Stomach (tissue), 4 donors: ENCODE measurements around the gene CSF3.

ENCODE experiments used
- EP300 ChIP-seq: sonication (generic); formaldehyde crosslinking; IDR thresholded peaks from one replicate; pipeline ENCODE4 v1.6.1; 2017; ENCODE audit warnings: antibody characterized with exemption
- TF ChIP-seq, protein P1 (sequence below), 7 experiments: fragments of 450-650 bp in 4 of 7; fragments of 200-600 bp in 3 of 7; sonication (generic) in 3 of 7; IDR thresholded peaks; one replicate each; pipeline ENCODE4 v1.5.1; 2016 to 2019; ENCODE audit warnings: antibody characterized with exemption in 7 of 7, control low read depth in 2 of 7, mild to moderate bottlenecking in 1 of 7

DNA sequence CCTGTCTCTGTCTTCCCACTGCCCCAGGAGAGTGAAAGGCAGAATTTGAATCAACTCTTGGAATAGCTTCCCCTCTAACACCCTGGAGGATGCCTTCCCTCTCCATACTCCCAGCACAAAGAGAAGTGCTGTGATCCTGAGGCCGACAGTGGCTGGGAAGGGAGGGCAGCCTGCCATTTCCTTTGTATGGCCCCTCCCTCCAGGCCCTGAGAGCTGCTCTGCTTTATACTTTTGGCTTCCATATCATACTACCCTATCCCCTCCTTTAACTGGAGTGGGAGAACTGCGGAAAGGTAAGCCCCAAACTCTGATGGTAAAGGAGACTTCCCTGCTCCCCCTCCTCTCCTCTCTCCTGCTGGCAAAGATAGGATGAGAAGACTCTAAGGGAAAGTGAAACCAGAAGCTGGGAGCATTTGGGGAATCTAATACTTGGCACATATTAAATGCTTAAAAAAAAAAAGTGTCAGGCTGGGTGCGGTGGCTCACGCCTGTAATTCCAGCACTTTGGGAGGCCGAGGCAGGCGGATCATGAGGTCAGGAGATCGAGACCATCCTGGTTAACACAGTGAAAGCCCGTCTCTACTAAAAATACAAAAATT, 43.0 kb downstream of the CSF3 start:
- TF ChIP-seq, protein P1, sequence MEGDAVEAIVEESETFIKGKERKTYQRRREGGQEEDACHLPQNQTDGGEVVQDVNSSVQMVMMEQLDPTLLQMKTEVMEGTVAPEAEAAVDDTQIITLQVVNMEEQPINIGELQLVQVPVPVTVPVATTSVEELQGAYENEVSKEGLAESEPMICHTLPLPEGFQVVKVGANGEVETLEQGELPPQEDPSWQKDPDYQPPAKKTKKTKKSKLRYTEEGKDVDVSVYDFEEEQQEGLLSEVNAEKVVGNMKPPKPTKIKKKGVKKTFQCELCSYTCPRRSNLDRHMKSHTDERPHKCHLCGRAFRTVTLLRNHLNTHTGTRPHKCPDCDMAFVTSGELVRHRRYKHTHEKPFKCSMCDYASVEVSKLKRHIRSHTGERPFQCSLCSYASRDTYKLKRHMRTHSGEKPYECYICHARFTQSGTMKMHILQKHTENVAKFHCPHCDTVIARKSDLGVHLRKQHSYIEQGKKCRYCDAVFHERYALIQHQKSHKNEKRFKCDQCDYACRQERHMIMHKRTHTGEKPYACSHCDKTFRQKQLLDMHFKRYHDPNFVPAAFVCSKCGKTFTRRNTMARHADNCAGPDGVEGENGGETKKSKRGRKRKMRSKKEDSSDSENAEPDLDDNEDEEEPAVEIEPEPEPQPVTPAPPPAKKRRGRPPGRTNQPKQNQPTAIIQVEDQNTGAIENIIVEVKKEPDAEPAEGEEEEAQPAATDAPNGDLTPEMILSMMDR (IDR thresholded peaks at IDR 0.05): no peak
- TF ChIP-seq EP300: no peak
